Measurements from ENCODE around the gene TAOK2. TPM values are rescaled to one million over a fixed set of nuclear protein-coding genes. Genes with fewer than 3 reads are reported as not detected.
"Not testable (repeated sequence)": the region's sequence is repeated elsewhere in the genome, so short reads cannot be mapped to it uniquely, and the experiment has no call there.

TAOK2 gene
- total RNA-seq, 1 experiment from 2014 or later: 56.7 TPM

- H3K27ac ChIP-seq (ENCODE audit: low read depth, low read length); H3K27me3 ChIP-seq (ENCODE audit: insufficient read depth, low read length); intact Hi-C loops (cut with micrococcal nuclease); H3K79me2 ChIP-seq (ENCODE audit: insufficient read depth, low read length); H4K20me1 ChIP-seq (ENCODE audit: insufficient read depth); H3K4me2 ChIP-seq (ENCODE audit: low read length); H3K9me2 ChIP-seq (ENCODE audit: insufficient read depth); BruUV-seq (replicated peaks); H3K9me3 ChIP-seq (ENCODE audit: control insufficient read depth in 1 of 2, insufficient read depth in 1 of 2, low read depth in 1 of 2, low read length in 2 of 2); RAD21 ChIA-PET (ENCODE audit: low non-redundant PET in 1 of 2, low total read pairs in 2 of 2, uncharacterized antibody in 2 of 2, unreplicated experiment in 2 of 2); H2AFZ ChIP-seq (ENCODE audit: low read depth, low read length, poor library complexity, severe bottlenecking); H3K36me3 ChIP-seq (ENCODE audit: control insufficient read depth in 1 of 2, insufficient read depth in 2 of 2, low read length in 2 of 2); H3K9ac ChIP-seq (ENCODE audit: low read length); DNase-seq (ENCODE audit: low read depth, low spot score); H3K4me3 ChIP-seq (replicated peaks in 1 of 2; ENCODE audit: low read depth in 1 of 2, low read length in 2 of 2); ATAC-seq: not testable (repeated sequence)
- ChIA-PET POLR2A (interaction anchor here (2.4 to 4.2 kb wide), 2 partner anchors 14 to 15 kb away, joined by 15 to 18 read pairs; partner anchors contain the start of gene TAOK2), CTCF (interaction anchor here (0.6 kb wide), 1 partner anchor 144 kb away, joined by 3 read pairs; no protein-coding TSS in a partner anchor)
- H3K4me1 ChIP-seq (ENCODE audit: control insufficient read depth in 1 of 2, insufficient read depth in 2 of 2, low read length in 2 of 2): peaks cover 11 to 24% of the 10 kb centered on the region in 2 experiments
Observed at GRCh38 chr16:29959821-29960220, 13.8 kb upstream of the TAOK2 start.

GRCh38 chr16:29961127-29961478 lies 12.6 kb upstream of the TAOK2 start:
- Histone ChIP-seq H4K20me1 (ENCODE audit: insufficient read depth) (no peaks in the 10 kb centered on the region), H3K4me2 (ENCODE audit: low read length) (peak overlapping the region; percentile 82), H3K27ac (ENCODE audit: low read depth, low read length) (peak overlapping the region; percentile 73), H3K9me3 (ENCODE audit: control insufficient read depth in 1 of 2, insufficient read depth in 1 of 2, low read depth in 1 of 2, low read length in 2 of 2) (no peaks in the 10 kb centered on the region), H3K27me3 (ENCODE audit: insufficient read depth, low read length) (no peaks in the 10 kb centered on the region), H3K79me2 (ENCODE audit: insufficient read depth, low read length) (no peaks in the 10 kb centered on the region), H3K9me2 (ENCODE audit: insufficient read depth) (no peaks in the 10 kb centered on the region), H3K9ac (ENCODE audit: low read length) (peak overlapping the region; percentile 73), H3K36me3 (ENCODE audit: control insufficient read depth in 1 of 2, insufficient read depth in 2 of 2, low read length in 2 of 2) (no peaks in the 10 kb centered on the region; a peak in 1 of 4 replicates), H3K4me3 (replicated peaks in 1 of 2; ENCODE audit: low read depth in 1 of 2, low read length in 2 of 2) (peak overlapping the region; percentile 64 to 71), H3K4me1 (ENCODE audit: control insufficient read depth in 1 of 2, insufficient read depth in 2 of 2, low read length in 2 of 2) (peaks cover 11 to 24% of the 10 kb centered on the region in 2 experiments), H2AFZ (ENCODE audit: low read depth, low read length, poor library complexity, severe bottlenecking) (no peak overlapping the region)
- DNase-seq (ENCODE audit: low read depth, low spot score) (no peak), ATAC-seq (no peak)
- ChIA-PET CTCF (interaction anchor here (1.1 to 1.5 kb wide), 3 partner anchors 12 to 153 kb away, joined by 3 to 7 read pairs (median 5); partner anchors contain the start of gene TAOK2), RAD21 (ENCODE audit: low non-redundant PET in 1 of 2, low total read pairs in 2 of 2, uncharacterized antibody in 2 of 2, unreplicated experiment in 2 of 2) (interaction anchor here in 1 of 2 experiments (0.7 to 1.0 kb wide), 2 partner anchors 12 to 142 kb away, joined by 4 to 6 read pairs; partner anchors contain the start of gene TAOK2), POLR2A (interaction anchor here (0.8 to 4.2 kb wide), 6 partner anchors 10 to 145 kb away, joined by 3 to 18 read pairs (median 4); partner anchors contain the start of genes HIRIP3, PAGR1, SEZ6L2 and TAOK2)
- no TSS peak for BruUV-seq (replicated peaks)
- no peak for TF ChIP-seq ZFX (IDR thresholded peaks at IDR 0.05)
- no peak for TF ChIP-seq FOSL1 (IDR thresholded peaks at IDR 0.05; ENCODE audit: low read depth)
- no peak for TF ChIP-seq REST (IDR thresholded peaks at IDR 0.05; ENCODE audit: low read depth)
- no peak for TF ChIP-seq EZH2phosphoT487 (IDR thresholded peaks at IDR 0.05; ENCODE audit: borderline replicate concordance)
- no peak for TF ChIP-seq RAD21 (IDR thresholded peaks at IDR 0.05; ENCODE audit: low read depth)
- TF ChIP-seq TCF7L2 (IDR thresholded peaks at IDR 0.05; ENCODE audit: borderline replicate concordance, extremely low read depth, insufficient read depth, insufficient read length): no peak
- TF ChIP-seq CEBPB (IDR thresholded peaks at IDR 0.05; ENCODE audit: low read depth): no peak
- intact Hi-C loops (cut with micrococcal nuclease): no loop called here
